PC-9 (cell line): ENCODE results near the gene FTO.

Experiments
- EZH2 ChIP-seq: fragments of 200-600 bp; sonication (generic); IDR thresholded peaks from 2 replicates; pipeline ENCODE4 v1.8.0; 2017; ENCODE audit warnings: antibody characterized with exemption, low read depth
- TF ChIP-seq, protein P1 (sequence below): fragments of 200-600 bp; sonication (generic); conservative IDR thresholded peaks from 2 replicates; pipeline ENCODE4 v1.6.1; 2017; ENCODE audit warnings: mixed run types, antibody characterized with exemption, mild to moderate bottlenecking, moderate library complexity

GRCh38 chr16:53822936-53823529 lies 119.1 kb downstream of the FTO start:
- TF ChIP-seq, protein P1, sequence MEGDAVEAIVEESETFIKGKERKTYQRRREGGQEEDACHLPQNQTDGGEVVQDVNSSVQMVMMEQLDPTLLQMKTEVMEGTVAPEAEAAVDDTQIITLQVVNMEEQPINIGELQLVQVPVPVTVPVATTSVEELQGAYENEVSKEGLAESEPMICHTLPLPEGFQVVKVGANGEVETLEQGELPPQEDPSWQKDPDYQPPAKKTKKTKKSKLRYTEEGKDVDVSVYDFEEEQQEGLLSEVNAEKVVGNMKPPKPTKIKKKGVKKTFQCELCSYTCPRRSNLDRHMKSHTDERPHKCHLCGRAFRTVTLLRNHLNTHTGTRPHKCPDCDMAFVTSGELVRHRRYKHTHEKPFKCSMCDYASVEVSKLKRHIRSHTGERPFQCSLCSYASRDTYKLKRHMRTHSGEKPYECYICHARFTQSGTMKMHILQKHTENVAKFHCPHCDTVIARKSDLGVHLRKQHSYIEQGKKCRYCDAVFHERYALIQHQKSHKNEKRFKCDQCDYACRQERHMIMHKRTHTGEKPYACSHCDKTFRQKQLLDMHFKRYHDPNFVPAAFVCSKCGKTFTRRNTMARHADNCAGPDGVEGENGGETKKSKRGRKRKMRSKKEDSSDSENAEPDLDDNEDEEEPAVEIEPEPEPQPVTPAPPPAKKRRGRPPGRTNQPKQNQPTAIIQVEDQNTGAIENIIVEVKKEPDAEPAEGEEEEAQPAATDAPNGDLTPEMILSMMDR = no peak
- no peak for TF ChIP-seq EZH2
